ENCODE results near the gene QSOX1.

Gene QSOX1

GRCh38 chr1:180185281-180185680, 30.6 kb downstream of the QSOX1 start:
- H3K4me3 ChIP-seq (replicated peaks; ENCODE audit: low read depth, low read length) = no peak overlapping the region
- DNase-seq (ENCODE audit: extremely low read depth, low read depth) = no peak
- no peak for TF ChIP-seq CTCF (IDR thresholded peaks at IDR 0.05; ENCODE audit: low read depth, low read length, missing control alignments)

GRCh38 chr1:180185971-180186645, 31.4 kb downstream of the QSOX1 start:
- DNase-seq (ENCODE audit: extremely low read depth, low read depth) = no peak
- H3K4me3 ChIP-seq (replicated peaks; ENCODE audit: low read depth, low read length) = no peak overlapping the region
- TF ChIP-seq CTCF (IDR thresholded peaks at IDR 0.05; ENCODE audit: low read depth, low read length, missing control alignments) = no peak

- no peak for DNase-seq (ENCODE audit: extremely low read depth, low read depth)
- TF ChIP-seq CTCF (IDR thresholded peaks at IDR 0.05; ENCODE audit: low read depth, low read length, missing control alignments) = no peak
- no peak overlapping the region for H3K4me3 ChIP-seq (replicated peaks; ENCODE audit: low read depth, low read length)
Measured at GRCh38 chr1:180186831-180187230, 32.2 kb downstream of the QSOX1 start.

- DNase-seq (ENCODE audit: extremely low read depth, low read depth) = no peak
- H3K4me3 ChIP-seq (replicated peaks; ENCODE audit: low read depth, low read length) = no peak overlapping the region
- no peak for TF ChIP-seq CTCF (IDR thresholded peaks at IDR 0.05; ENCODE audit: low read depth, low read length, missing control alignments)
Measured at GRCh38 chr1:180187626-180188025, 33.0 kb downstream of the QSOX1 start.

- peak; percentile 88 for TF ChIP-seq CTCF (IDR thresholded peaks at IDR 0.05; ENCODE audit: low read depth, low read length, missing control alignments)
- H3K4me3 ChIP-seq (replicated peaks; ENCODE audit: low read depth, low read length) = no peak overlapping the region
- DNase-seq (ENCODE audit: extremely low read depth, low read depth) = peak; percentile 7
Measured at GRCh38 chr1:180188091-180188506, 33.4 kb downstream of the QSOX1 start.

- no peak for DNase-seq (ENCODE audit: extremely low read depth, low read depth)
- no peak for TF ChIP-seq CTCF (IDR thresholded peaks at IDR 0.05; ENCODE audit: low read depth, low read length, missing control alignments)
- no peak overlapping the region for H3K4me3 ChIP-seq (replicated peaks; ENCODE audit: low read depth, low read length)
Measured at GRCh38 chr1:180188684-180189175, 34.1 kb downstream of the QSOX1 start.

GRCh38 chr1:180190091-180190490, 35.4 kb downstream of the QSOX1 start:
- no peak for DNase-seq (ENCODE audit: extremely low read depth, low read depth)
- TF ChIP-seq CTCF (IDR thresholded peaks at IDR 0.05; ENCODE audit: low read depth, low read length, missing control alignments) = no peak

More at GRCh38 chr1:180190091-180190490, 35.4 kb downstream of the QSOX1 start:
- H3K4me3 ChIP-seq (replicated peaks; ENCODE audit: low read depth, low read length) = no peak overlapping the region

Measured in HFF-Myc (cell line).